NCI-H2196 (cell line): ENCODE measurements around the gene KRTAP5-1.
"Not testable (repeated sequence)": the region's sequence is repeated elsewhere in the genome, so short reads cannot be mapped to it uniquely, and the experiment has no call there.

Experiments
- DNase-seq: peaks from one replicate; lab custom pipeline; 2025; ENCODE audit not compliant: unreplicated experiment; lab: John Stamatoyannopoulos, UW

The KRTAP5-1 gene, protein sequence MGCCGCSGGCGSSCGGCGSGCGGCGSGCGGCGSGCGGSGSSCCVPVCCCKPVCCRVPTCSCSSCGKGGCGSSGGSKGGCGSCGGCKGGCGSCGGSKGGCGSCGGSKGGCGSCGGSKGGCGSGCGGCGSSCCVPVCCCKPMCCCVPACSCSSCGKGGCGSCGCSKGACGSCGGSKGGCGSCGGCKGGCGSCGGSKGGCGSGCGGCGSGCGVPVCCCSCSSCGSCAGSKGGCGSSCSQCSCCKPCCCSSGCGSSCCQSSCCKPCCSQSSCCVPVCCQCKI

DNA sequence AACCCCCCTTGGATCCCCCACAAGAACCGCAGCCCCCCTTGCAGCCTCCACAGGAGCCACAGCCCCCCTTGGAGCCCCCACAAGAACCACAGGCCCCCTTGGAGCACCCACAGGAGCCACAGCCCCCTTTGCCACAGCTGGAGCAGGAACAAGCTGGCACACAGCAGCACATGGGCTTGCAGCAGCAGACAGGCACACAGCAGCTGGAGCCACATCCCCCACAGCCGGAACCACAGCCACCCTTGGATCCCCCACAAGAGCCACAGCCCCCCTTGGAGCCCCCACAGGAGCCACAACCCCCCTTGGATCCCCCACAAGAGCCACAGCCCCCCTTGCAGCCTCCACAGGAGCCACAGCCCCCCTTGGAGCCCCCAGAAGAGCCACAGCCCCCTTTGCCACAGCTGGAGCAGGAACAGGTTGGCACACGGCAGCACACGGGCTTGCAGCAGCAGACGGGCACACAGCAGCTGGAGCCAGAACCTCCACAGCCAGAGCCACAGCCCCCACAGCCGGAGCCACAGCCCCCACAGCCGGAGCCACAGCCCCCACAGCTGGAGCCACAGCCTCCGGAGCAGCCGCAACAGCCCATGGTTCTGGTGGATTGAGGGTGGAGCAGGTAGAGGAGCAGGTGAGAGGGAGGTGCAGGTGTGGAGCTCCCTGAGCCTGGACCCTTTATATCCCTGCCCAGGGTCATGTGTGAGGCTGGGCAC is at the start of gene KRTAP5-1:
Gene KRTAP5-1 (minus strand): TSS at position 623 of the 710 bp plus-strand sequence. CDS start 34 bp downstream, at position 589.
- DNase-seq = not testable (repeated sequence)

GRCh38 chr11:1633864-1634263 is 48.8 kb upstream of the KRTAP5-1 start:
- DNase-seq = no peak

GRCh38 chr11:1632053-1632714 is 47.1 kb upstream of the KRTAP5-1 start:
- DNase-seq = no peak

DNA sequence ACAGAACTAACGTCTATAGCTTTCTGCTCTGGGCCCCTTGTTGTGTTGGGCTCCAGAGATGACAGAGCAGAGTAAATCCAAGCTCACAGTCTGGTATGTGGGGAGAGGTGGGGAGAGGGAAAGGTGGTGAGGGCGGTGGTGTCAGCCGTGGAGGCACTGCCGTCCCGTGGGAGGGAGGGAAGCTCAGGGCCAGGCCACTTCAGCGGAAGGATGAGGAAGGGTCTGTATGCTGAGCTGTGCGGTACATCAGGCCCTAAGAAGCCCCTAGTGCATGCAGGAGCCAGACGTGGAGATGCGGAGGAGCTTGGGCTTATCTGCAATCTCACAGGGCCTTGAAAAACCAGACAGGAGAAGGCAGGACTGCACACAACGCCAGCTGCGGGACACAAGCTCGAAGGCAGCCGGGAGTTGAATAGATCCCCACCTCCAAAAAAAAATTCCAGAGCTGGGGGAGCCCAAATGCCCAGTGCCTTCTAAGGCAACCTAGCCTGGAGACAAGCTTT is 46.0 kb upstream of the KRTAP5-1 start:
- no peak for DNase-seq

DNA sequence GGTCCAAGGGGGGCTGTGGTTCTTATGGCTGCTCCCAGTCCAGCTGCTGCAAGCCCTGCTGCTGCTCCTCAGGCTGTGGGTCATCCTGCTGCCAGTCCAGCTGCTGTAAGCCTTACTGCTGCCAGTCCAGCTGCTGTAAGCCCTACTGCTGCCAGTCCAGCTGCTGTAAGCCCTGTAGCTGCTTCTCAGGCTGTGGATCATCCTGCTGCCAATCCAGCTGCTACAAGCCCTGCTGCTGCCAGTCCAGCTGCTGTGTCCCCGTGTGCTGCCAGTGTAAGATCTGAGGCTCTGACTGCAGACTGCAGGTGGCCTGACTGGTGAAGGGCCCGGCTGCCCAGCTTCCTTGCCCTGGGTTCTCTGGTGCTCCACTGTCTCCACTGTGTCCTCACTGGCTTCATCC is 45.2 kb upstream of the KRTAP5-1 start:
- DNase-seq = no peak

GRCh38 chr11:1629326-1630185 is 44.5 kb upstream of the KRTAP5-1 start, which contains the start of gene KRTAP5-5:
Gene KRTAP5-5 (plus strand): TSS chr11:1629775. CDS start chr11:1629841, 66 bp downstream.
- DNase-seq = no peak

DNA sequence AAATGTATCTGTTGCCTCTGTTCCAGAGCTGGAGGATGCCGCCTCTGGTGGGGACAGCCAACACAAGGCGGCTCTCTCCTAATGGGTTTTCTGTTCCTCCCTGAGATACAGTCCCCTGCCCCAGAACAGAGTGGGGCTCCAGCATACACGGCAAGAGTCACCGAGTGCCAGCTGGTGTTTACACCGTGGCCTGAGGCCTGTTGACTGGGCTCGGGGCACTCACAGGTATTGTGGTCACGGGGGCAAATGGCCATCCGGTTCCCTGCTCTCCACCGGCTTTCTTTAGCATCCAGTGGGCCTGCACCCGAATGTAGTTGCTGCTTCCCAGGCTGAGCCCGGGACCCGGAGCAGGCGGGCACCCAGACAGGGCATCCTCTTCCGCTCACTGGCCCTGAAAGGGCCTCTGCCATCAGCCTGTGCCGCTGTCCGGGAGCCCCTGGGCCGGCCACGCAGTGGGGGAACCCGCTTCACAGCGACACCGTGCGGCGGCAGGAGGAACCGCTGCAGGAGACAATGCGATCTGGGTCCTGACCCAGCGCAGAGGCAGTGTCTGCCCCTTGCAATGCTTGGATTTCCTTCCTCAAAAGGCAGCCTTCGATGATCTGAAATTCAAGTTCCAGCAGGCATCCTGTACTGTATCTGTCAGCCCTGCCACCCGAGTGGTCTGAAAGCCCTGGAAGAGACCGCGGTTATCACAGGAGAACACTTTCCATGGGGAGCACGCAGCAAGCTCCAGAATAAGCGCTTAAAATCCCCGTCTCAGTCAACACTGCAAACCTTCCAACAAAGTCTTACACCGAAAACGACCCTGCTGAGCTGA is 43.6 kb upstream of the KRTAP5-1 start:
- DNase-seq = peak; percentile 33

GRCh38 chr11:1625541-1625940 is 40.5 kb upstream of the KRTAP5-1 start:
- no peak for DNase-seq

DNA sequence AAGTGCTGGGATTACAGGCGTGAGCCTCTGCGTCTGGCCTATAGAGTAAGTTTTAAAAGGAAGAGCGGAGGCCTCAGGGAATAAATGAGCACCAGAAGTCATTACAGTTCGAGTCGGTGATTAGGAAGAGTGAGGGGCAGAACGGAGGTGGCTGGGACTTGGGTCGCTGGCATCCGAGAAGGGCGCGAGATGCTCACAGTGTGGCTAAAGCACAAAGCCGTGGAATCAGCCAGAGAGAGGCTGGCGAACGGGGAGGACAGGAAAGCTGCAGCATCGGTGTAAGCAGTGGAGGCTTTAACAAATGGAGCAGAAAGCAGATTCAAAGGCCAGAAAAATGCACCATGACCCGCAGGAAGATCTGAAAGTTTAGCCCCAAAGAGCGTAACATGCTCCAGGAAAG is 39.5 kb upstream of the KRTAP5-1 start:
- no peak for DNase-seq

- DNase-seq = no peak
These were observed 38.6 kb upstream of the KRTAP5-1 start for GRCh38 chr11:1623716-1624115.

GRCh38 chr11:1622086-1622485 is 37.0 kb upstream of the KRTAP5-1 start, which contains the start of gene KRTAP5-4:
Gene KRTAP5-4 (minus strand): TSS chr11:1622138. CDS start chr11:1622093, 45 bp downstream.
- no peak for DNase-seq

- no peak for DNase-seq
These were observed 34.4 kb upstream of the KRTAP5-1 start for GRCh38 chr11:1619449-1619848.

DNA sequence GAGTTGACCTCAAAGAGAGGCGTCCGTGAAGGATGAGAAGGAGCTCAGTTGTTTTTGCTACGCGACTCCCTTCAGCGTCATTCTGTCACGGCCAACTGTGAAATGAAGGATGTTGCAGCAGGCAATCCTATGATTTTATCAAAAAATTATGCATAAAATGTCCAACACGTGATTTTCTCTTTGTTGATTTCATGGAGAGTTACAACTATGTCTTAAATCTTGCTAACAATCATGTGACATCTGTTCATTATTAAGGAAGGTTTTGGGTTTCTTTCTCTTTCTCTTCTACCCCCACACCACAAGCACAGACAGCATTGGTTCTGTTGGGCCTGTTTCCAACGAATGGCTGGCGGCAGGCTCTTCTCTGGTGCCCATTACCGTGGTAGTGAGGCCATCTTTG is 33.1 kb upstream of the KRTAP5-1 start:
- no peak for DNase-seq

- no peak for DNase-seq
These were observed 23.3 kb upstream of the KRTAP5-1 start, which contains the start of gene KRTAP5-3 for GRCh38 chr11:1608363-1608762. Gene KRTAP5-3 (minus strand): TSS chr11:1608463. CDS start chr11:1608385, 78 bp downstream.

GRCh38 chr11:1607901-1608300 is 22.8 kb upstream of the KRTAP5-1 start:
- DNase-seq = not testable (repeated sequence)

DNA sequence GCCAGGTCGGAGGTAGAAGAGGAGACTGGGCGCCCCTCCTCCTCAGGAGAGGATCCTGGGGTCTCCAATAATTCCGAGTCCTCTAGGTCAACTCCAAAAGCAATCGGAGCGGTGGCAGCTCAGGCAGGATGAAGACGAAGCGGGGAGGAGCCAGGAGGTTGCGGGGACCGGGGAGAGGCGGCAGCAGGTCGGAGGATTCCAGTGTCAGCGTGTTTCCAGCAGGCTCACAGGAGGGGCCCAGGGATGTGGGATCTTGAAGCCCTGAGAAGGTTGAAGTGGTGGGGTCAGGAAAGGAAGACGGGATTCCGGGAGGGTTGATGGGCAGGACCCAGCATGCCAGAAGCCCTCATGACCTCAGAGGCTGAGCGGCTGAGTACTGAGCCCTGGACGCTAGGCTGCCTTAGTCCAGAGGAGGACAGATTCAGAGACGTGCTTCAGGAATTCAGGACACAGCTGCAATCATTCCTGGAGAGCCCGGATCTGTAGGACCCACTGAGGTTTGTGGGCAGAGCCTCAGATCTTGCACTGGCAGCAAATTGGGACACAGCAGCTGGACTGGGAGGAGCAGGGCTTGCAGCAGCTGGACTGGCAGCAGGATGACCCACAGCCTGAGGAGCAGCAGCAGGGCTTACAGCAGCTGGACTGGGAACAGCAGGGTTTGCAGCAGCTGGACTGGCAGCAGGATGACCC is 22.2 kb upstream of the KRTAP5-1 start:
- DNase-seq = not testable (repeated sequence)

DNA sequence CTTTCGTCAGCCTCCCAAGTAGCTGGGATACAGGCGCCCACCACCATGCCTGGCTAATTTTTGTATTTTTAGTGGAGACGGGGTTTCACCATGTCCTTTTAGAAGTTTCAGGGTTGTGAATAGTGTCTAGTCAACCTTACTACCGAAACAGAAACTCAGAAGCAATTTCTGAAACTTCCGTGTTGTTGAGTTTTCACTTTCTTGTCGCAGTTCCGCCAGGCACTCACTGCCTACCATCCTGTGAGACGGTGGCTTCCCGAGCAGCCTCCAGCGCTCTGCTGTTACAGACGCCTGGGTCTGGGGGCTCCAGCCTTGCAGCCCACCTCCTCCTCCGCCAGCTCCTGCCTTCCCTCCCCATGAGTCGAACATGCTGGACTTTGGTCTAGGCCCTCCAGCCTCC is 20.8 kb upstream of the KRTAP5-1 start:
- not testable (repeated sequence) for DNase-seq

GRCh38 chr11:1604711-1605110 is 19.6 kb upstream of the KRTAP5-1 start:
- DNase-seq = no peak

DNA sequence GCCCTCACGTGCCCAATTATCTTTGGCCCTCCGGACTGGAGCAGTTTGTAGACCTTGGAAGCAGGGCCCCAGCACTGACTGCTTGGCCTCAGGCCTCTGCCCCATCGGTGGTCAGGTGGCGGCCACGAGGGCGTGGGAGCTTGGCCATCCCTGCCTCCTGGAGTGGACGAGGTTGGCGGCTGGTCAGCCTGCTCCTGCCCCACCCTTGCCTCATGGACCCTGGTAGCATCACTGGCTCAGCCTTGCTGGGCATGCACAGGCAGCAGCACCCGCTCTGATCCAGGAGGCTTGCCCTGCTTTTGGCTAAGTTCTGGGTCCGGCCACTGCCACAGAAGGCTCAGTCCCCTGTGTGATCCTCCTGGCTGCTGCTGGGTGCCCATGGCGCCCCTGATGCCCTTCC is 19.1 kb upstream of the KRTAP5-1 start:
- DNase-seq = no peak
